Tibial nerve (tissue), 3 donors: ENCODE results near the gene LHX2.

Experiments used
- POLR2A ChIP-seq, 2 donors: fragments of 450-650 bp; IDR thresholded peaks; one replicate each; pipeline ENCODE4 v1.6.1; 2017; ENCODE audit warnings: antibody characterized with exemption in 2 of 2, mild to moderate bottlenecking in 2 of 2, moderate library complexity in 2 of 2
- TF ChIP-seq, protein P1 (sequence below), 5 experiments: fragments of 200-600 bp in 3 of 5; fragments of 450-650 bp in 2 of 5; sonication (generic) in 3 of 5; IDR thresholded peaks; one replicate each; pipeline ENCODE4 v1.5.1; 2016 to 2019; ENCODE audit warnings: antibody characterized with exemption in 5 of 5, mild to moderate bottlenecking in 3 of 5, moderate library complexity in 2 of 5

- TF ChIP-seq, protein P1, sequence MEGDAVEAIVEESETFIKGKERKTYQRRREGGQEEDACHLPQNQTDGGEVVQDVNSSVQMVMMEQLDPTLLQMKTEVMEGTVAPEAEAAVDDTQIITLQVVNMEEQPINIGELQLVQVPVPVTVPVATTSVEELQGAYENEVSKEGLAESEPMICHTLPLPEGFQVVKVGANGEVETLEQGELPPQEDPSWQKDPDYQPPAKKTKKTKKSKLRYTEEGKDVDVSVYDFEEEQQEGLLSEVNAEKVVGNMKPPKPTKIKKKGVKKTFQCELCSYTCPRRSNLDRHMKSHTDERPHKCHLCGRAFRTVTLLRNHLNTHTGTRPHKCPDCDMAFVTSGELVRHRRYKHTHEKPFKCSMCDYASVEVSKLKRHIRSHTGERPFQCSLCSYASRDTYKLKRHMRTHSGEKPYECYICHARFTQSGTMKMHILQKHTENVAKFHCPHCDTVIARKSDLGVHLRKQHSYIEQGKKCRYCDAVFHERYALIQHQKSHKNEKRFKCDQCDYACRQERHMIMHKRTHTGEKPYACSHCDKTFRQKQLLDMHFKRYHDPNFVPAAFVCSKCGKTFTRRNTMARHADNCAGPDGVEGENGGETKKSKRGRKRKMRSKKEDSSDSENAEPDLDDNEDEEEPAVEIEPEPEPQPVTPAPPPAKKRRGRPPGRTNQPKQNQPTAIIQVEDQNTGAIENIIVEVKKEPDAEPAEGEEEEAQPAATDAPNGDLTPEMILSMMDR (IDR thresholded peaks at IDR 0.05) = no peak
- no peak for TF ChIP-seq POLR2A (IDR thresholded peaks at IDR 0.05)
Measured at GRCh38 chr9:124018730-124019697, 7.4 kb downstream of the LHX2 start.
